Suprapubic skin (tissue), 4 donors: Measurements from ENCODE around the gene SPRR2F. TPM values are rescaled to one million over a fixed set of nuclear protein-coding genes. Genes with fewer than 3 reads are reported as not detected.

ENCODE experiments used
- DNase-seq, 2 donors: peaks; one replicate each; pipeline ENCODE4 v3.0.0-alpha.2; 2019; ENCODE audit warnings: low spot score in 2 of 2
- H3K27ac ChIP-seq: fragments of 200-600 bp; sonication (generic); one replicate; pipeline ENCODE4 v1.5.1; 2019
- H3K27me3 ChIP-seq: fragments of 200-600 bp; sonication (generic); one replicate; pipeline ENCODE4 v1.5.1; 2019
- H3K36me3 ChIP-seq: fragments of 200-600 bp; sonication (generic); one replicate; pipeline ENCODE4 v1.5.1; 2019
- H3K4me1 ChIP-seq: fragments of 200-600 bp; sonication (generic); one replicate; pipeline ENCODE4 v1.5.1; 2019
- H3K4me3 ChIP-seq: fragments of 200-600 bp; sonication (generic); one replicate; pipeline ENCODE4 v1.5.1; 2019; ENCODE audit warnings: mild to moderate bottlenecking
- H3K9me3 ChIP-seq: fragments of 200-600 bp; sonication (generic); one replicate; pipeline ENCODE4 v1.5.1; 2019
- EP300 ChIP-seq: sonication (generic); formaldehyde crosslinking; IDR thresholded peaks from one replicate; pipeline ENCODE4 v1.6.1; 2017; ENCODE audit warnings: antibody characterized with exemption
- POLR2A ChIP-seq, 2 donors: fragments of 450-650 bp; IDR thresholded peaks; one replicate each; pipeline ENCODE4 v1.6.1; 2017; ENCODE audit warnings: antibody characterized with exemption in 2 of 2, mild to moderate bottlenecking in 2 of 2, moderate library complexity in 2 of 2
- POLR2AphosphoS5 ChIP-seq, 3 donors: sonication (generic); formaldehyde crosslinking; IDR thresholded peaks; one replicate each; pipeline ENCODE4 v1.6.1; 2017; ENCODE audit warnings: antibody characterized with exemption in 3 of 3
- WGBS: methylation state at CpG from one replicate; pipeline ENCODE4 v1.1.5; 2018; 5-methylcytosine and 5-hydroxymethylcytosine counted together
- total RNA-seq, 4 donors: library from RNA; depleted of rRNA; stranded (reverse); fragments of >200 nt; gene quantifications; one replicate each; pipeline ENCODE4 v1.1.0, GENCODE V29; 2016
- TF ChIP-seq, protein P1 (sequence below), 2 donors: fragments of 200-600 bp in 1 of 2; fragments of 450-650 bp in 1 of 2; sonication (generic) in 1 of 2; IDR thresholded peaks; one replicate each; pipeline ENCODE4 v1.5.1; 2016 to 2019; ENCODE audit warnings: antibody characterized with exemption in 2 of 2, mild to moderate bottlenecking in 1 of 2, moderate library complexity in 1 of 2

The SPRR2F gene
- total RNA-seq, 4 donors from 2014 or later = 4.2 TPM; not detected in 3

- WGBS = 74% methylated on average over 5 of the region's 5 CpGs
- Histone ChIP-seq H3K27me3 (no peaks in the 10 kb centered on the region), H3K27ac (no peak overlapping the region), H3K4me1 (no peaks in the 10 kb centered on the region), H3K36me3 (no peaks in the 10 kb centered on the region), H3K9me3 (peaks cover 3% of the 10 kb centered on the region), H3K4me3 (no peak overlapping the region)
- no peak for TF ChIP-seq POLR2A (IDR thresholded peaks at IDR 0.05)
- no peak for TF ChIP-seq POLR2AphosphoS5 (IDR thresholded peaks at IDR 0.05)
- TF ChIP-seq, protein P1, sequence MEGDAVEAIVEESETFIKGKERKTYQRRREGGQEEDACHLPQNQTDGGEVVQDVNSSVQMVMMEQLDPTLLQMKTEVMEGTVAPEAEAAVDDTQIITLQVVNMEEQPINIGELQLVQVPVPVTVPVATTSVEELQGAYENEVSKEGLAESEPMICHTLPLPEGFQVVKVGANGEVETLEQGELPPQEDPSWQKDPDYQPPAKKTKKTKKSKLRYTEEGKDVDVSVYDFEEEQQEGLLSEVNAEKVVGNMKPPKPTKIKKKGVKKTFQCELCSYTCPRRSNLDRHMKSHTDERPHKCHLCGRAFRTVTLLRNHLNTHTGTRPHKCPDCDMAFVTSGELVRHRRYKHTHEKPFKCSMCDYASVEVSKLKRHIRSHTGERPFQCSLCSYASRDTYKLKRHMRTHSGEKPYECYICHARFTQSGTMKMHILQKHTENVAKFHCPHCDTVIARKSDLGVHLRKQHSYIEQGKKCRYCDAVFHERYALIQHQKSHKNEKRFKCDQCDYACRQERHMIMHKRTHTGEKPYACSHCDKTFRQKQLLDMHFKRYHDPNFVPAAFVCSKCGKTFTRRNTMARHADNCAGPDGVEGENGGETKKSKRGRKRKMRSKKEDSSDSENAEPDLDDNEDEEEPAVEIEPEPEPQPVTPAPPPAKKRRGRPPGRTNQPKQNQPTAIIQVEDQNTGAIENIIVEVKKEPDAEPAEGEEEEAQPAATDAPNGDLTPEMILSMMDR (IDR thresholded peaks at IDR 0.05) = no peak
- TF ChIP-seq EP300 = no peak
- no peak for DNase-seq
Observed at GRCh38 chr1:153072806-153073726, 40.2 kb downstream of the SPRR2F start.

DNA sequence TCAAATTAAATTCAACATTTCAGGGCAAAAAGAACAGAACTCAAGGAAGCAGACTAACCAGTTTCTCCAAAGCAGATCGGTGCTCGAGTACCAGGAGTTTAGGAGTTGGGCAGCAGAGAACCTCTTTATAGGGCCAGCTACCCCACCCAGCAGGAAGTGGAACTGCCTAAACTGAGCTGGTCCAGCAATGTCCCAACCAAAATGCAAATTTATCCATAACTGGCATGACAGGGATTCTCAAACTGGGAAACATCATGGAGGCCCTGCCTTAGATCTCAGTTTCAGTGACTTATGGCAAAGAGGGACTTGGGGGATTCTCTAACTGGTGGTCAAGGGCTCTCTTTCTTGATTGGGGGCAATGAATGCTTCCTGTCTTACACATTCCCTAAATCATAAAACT is 41.8 kb downstream of the SPRR2F start, which contains the start of gene SPRR2B:
Gene SPRR2B (minus strand): TSS at position 101 of the 400 bp plus-strand sequence. CDS start 772 bp downstream, outside the sequence.
- Histone ChIP-seq H3K9me3 (no peaks in the 10 kb centered on the region), H3K36me3 (no peaks in the 10 kb centered on the region), H3K27me3 (no peaks in the 10 kb centered on the region), H3K27ac (no peak within 1 kb of the TSS), H3K4me1 (no peaks in the 10 kb centered on the region), H3K4me3 (no peak within 1 kb of the TSS)
- DNase-seq = no peak
- 70% methylated on average over 2 of the region's 2 CpGs for WGBS
- TF ChIP-seq, protein P1 (IDR thresholded peaks at IDR 0.05) = no peak
- TF ChIP-seq EP300 (no peak), POLR2AphosphoS5 (IDR thresholded peaks at IDR 0.05) (no peak), POLR2A (IDR thresholded peaks at IDR 0.05) (no peak)

- Histone ChIP-seq H3K9me3 (no peaks in the 10 kb centered on the region), H3K4me1 (no peaks in the 10 kb centered on the region), H3K36me3 (no peaks in the 10 kb centered on the region), H3K4me3 (no peak overlapping the region), H3K27me3 (no peaks in the 10 kb centered on the region), H3K27ac (no peak overlapping the region)
- WGBS = 77% methylated on average over 2 of the region's 2 CpGs
- no peak for DNase-seq
- no peak for TF ChIP-seq POLR2A (IDR thresholded peaks at IDR 0.05)
- TF ChIP-seq EP300 = no peak
- TF ChIP-seq, protein P1 (IDR thresholded peaks at IDR 0.05) = no peak
- no peak for TF ChIP-seq POLR2AphosphoS5 (IDR thresholded peaks at IDR 0.05)
Observed at GRCh38 chr1:153070243-153070642, 43.1 kb downstream of the SPRR2F start.

Other genes with a start within 250 kb of the SPRR2F start
- not detected for gene SMCP, start 235.2 kb downstream of the SPRR2F start, total RNA-seq
- gene IVL, start 205.0 kb downstream of the SPRR2F start, total RNA-seq = 100 to 1,000 TPM in 3 of 4 donors, 10 to 100 TPM in 1; 50.2 to 213 (median 138) TPM
- 10 to 100 TPM; 10.7 to 42.8 (median 18.2) TPM for gene SPRR5, start 166.3 kb downstream of the SPRR2F start, total RNA-seq
- gene SPRR4, start 142.9 kb downstream of the SPRR2F start, total RNA-seq = 100 to 1,000 TPM in 2 of 4 donors, 10 to 100 TPM in 1, 1 to 10 TPM in 1; 1.4 to 478 (median 67.3) TPM
- gene SPRR1A, start 129.4 kb downstream of the SPRR2F start, total RNA-seq = 10 to 100 TPM in 1 of 4 donors, not detected in 3; 66.5 TPM
- gene SPRR3, start 111.8 kb downstream of the SPRR2F start, total RNA-seq = not detected
- gene SPRR1B, start 82.3 kb downstream of the SPRR2F start, total RNA-seq = 100 to 1,000 TPM in 3 of 4 donors, 1 to 10 TPM in 1; 1.8 to 247 (median 172) TPM
- 10 to 100 TPM in 3 of 4 donors, not detected in 1; 12.3 to 69.2 (median 56.6) TPM for gene SPRR2D, start 72.4 kb downstream of the SPRR2F start, total RNA-seq
- not detected for gene SPRR2A, start 56.0 kb downstream of the SPRR2F start, total RNA-seq
- gene SPRR2B, start 41.9 kb downstream of the SPRR2F start, total RNA-seq = 1 to 10 TPM in 2 of 4 donors, not detected in 2; 2.0 to 3.3 TPM
- gene SPRR2E, start 19.0 kb downstream of the SPRR2F start, total RNA-seq = 100 to 1,000 TPM in 2 of 4 donors, 10 to 100 TPM in 2; 10.8 to 314 (median 156) TPM
- 10 to 100 TPM in 3 of 4 donors, 1 to 10 TPM in 1; 6.8 to 56.6 (median 13.3) TPM for gene SPRR2G, start 37.4 kb upstream of the SPRR2F start, total RNA-seq
- not detected for gene LELP1, start 89.9 kb upstream of the SPRR2F start, total RNA-seq
- 100 to 1,000 TPM in 1 of 4 donors, 10 to 100 TPM in 2, not detected in 1; 21.2 to 127 (median 34.6) TPM for gene PRR9, start 104.1 kb upstream of the SPRR2F start, total RNA-seq
- gene LORICRIN, start 146.2 kb upstream of the SPRR2F start, total RNA-seq = 100 to 1,000 TPM in 3 of 4 donors, 10 to 100 TPM in 1; 14.9 to 257 (median 228) TPM
- 10 to 100 TPM; 34.2 to 72.1 (median 55.3) TPM for gene PGLYRP3, start 199.4 kb upstream of the SPRR2F start, total RNA-seq
- gene PGLYRP4, start 235.3 kb upstream of the SPRR2F start, total RNA-seq = 10 to 100 TPM; 13.0 to 35.0 (median 21.2) TPM
- gene S100A9, start 244.3 kb upstream of the SPRR2F start, total RNA-seq = 10 to 100 TPM; 11.0 to 95.4 (median 51.1) TPM